ENCODE data around the gene PXMP4. TPM values are rescaled to one million over a fixed set of nuclear protein-coding genes. Genes with fewer than 3 reads are reported as not detected.

The PXMP4 gene
- total RNA-seq, 1 donor from 2014 or later, result 6.6 TPM

- no peak for DNase-seq (ENCODE audit: extremely low spot score in 2 of 2)
- H3K27me3 ChIP-seq, result no peaks in the 10 kb centered on the region
- no peak overlapping the region for H3K27ac ChIP-seq
- TF ChIP-seq CTCF (IDR thresholded peaks at IDR 0.05) (no peak), POLR2A (IDR thresholded peaks at IDR 0.05) (no peak), POLR2AphosphoS5 (IDR thresholded peaks at IDR 0.05; ENCODE audit: insufficient read depth in 1 of 2, low read depth in 1 of 2) (no peak)
- intact Hi-C loops (cut with DNase I), result loop anchor here (5.0 kb wide), 1 partner anchor 212 kb away; no protein-coding TSS in a partner anchor
- no peaks in the 10 kb centered on the region for H3K36me3 ChIP-seq
- H3K4me3 ChIP-seq, result no peak overlapping the region
- no peaks in the 10 kb centered on the region for H3K9me3 ChIP-seq
- H3K4me1 ChIP-seq, result peaks cover 51% of the 10 kb centered on the region
Observed at GRCh38 chr20:33669224-33669623, 50.9 kb downstream of the PXMP4 start.

DNA sequence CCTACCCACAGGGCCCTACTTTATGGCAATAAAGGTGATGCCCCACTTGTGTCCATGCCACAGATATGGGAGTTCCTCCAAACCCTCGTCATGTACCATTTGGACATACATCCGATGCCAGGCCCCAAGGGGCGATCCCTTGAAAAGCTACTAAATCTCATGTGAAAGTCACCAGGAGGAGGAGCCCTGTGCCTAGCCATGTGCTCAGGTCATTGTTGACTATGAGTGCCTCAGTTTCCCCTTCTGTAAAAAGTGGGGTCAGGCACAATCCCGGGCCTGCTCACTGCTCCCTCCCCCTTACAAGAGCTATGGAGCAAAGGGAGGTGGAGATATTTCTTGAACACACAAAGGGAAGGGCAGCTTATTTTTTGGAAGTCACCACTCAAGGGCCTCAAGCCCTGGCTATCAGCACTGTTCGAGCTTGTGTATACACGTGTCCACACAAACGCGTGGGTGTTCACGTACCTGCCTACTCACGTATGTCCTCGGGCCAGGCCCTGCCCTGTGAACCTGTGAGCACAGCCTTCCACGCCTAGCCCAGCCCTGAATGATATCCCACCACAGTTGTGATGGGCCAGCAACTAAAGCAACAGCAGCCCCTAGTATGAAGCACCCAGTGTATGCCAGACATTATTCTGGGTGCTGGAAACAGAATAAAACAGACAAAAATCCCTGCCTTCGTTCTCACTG lies 51.5 kb downstream of the PXMP4 start:
- no peak for DNase-seq (ENCODE audit: extremely low spot score in 2 of 2)
- H3K4me3 ChIP-seq, result no peak overlapping the region
- H3K4me1 ChIP-seq, result peaks cover 54% of the 10 kb centered on the region
- no peaks in the 10 kb centered on the region for H3K27me3 ChIP-seq
- H3K27ac ChIP-seq, result peak overlapping the region; percentile 91
- H3K36me3 ChIP-seq, result no peaks in the 10 kb centered on the region
- intact Hi-C loops (cut with DNase I), result loop anchor here (5.0 kb wide), 1 partner anchor 211 kb away; no protein-coding TSS in a partner anchor
- TF ChIP-seq CTCF (IDR thresholded peaks at IDR 0.05) (no peak), POLR2A (IDR thresholded peaks at IDR 0.05) (no peak), POLR2AphosphoS5 (IDR thresholded peaks at IDR 0.05; ENCODE audit: insufficient read depth in 1 of 2, low read depth in 1 of 2) (no peak)
- H3K9me3 ChIP-seq, result no peaks in the 10 kb centered on the region

GRCh38 chr20:33667676-33668465 lies 52.2 kb downstream of the PXMP4 start:
- TF ChIP-seq POLR2A (IDR thresholded peaks at IDR 0.05) (no peak), CTCF (IDR thresholded peaks at IDR 0.05) (peak; percentile 92 to 98 (median 96)), POLR2AphosphoS5 (IDR thresholded peaks at IDR 0.05; ENCODE audit: insufficient read depth in 1 of 2, low read depth in 1 of 2) (peak in 1 of 2 donors; percentile 80)
- Histone ChIP-seq H3K4me1 (peaks cover 51% of the 10 kb centered on the region), H3K4me3 (peak overlapping the region; percentile 66 to 68), H3K9me3 (no peaks in the 10 kb centered on the region), H3K36me3 (no peaks in the 10 kb centered on the region), H3K27ac (peak overlapping the region; percentile 91), H3K27me3 (no peaks in the 10 kb centered on the region)
- no peak for DNase-seq (ENCODE audit: extremely low spot score in 2 of 2)
- intact Hi-C loops (cut with DNase I), result loop anchor here (5.0 kb wide), 1 partner anchor 211 kb away; no protein-coding TSS in a partner anchor

DNA sequence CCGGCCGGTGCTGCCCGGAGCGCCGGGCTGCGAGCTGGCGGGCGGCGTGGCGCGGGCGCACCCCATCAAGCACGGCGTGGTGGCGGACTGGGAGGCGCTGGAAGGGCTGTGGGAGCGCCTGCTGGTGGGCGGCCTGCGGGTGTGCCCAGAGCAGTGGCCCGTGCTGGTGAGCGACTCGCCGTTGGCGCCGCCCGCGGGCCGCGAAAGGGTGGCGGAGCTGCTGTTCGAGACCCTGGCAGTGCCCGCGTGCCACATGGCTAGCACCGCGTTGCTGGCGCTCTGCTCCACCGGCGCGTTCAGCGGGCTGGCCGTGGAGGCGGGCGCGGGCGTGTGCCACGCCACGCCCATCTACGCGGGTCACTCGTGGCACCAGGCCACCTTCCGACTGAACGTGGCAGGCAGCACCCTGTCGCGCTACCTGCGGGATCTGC lies 52.9 kb downstream of the PXMP4 start:
- Histone ChIP-seq H3K36me3 (no peaks in the 10 kb centered on the region), H3K4me3 (peak overlapping the region; percentile 66 to 68), H3K27ac (peak overlapping the region; percentile 91), H3K4me1 (peaks cover 51% of the 10 kb centered on the region), H3K27me3 (no peaks in the 10 kb centered on the region), H3K9me3 (no peaks in the 10 kb centered on the region)
- TF ChIP-seq POLR2AphosphoS5 (IDR thresholded peaks at IDR 0.05; ENCODE audit: insufficient read depth in 1 of 2, low read depth in 1 of 2), result no peak
- TF ChIP-seq CTCF (IDR thresholded peaks at IDR 0.05), result no peak
- no peak for TF ChIP-seq POLR2A (IDR thresholded peaks at IDR 0.05)
- intact Hi-C loops (cut with DNase I), result loop anchor here (5.0 kb wide), 1 partner anchor 210 kb away; no protein-coding TSS in a partner anchor
- DNase-seq (ENCODE audit: extremely low spot score in 2 of 2), result no peak

Measured in vagina (tissue), 2 donors.